Measurements from ENCODE around the gene IKZF1. TPM values are rescaled to one million over a fixed set of nuclear protein-coding genes. Genes with fewer than 3 reads are reported as not detected.

IKZF1 gene
- total and polyA plus RNA-seq, 9 of the 15 experiments (the other 6 are each of a cell fraction or from before 2014, with no cell fraction given), result 12.6 to 85.3 (median 44.7) TPM

DNA sequence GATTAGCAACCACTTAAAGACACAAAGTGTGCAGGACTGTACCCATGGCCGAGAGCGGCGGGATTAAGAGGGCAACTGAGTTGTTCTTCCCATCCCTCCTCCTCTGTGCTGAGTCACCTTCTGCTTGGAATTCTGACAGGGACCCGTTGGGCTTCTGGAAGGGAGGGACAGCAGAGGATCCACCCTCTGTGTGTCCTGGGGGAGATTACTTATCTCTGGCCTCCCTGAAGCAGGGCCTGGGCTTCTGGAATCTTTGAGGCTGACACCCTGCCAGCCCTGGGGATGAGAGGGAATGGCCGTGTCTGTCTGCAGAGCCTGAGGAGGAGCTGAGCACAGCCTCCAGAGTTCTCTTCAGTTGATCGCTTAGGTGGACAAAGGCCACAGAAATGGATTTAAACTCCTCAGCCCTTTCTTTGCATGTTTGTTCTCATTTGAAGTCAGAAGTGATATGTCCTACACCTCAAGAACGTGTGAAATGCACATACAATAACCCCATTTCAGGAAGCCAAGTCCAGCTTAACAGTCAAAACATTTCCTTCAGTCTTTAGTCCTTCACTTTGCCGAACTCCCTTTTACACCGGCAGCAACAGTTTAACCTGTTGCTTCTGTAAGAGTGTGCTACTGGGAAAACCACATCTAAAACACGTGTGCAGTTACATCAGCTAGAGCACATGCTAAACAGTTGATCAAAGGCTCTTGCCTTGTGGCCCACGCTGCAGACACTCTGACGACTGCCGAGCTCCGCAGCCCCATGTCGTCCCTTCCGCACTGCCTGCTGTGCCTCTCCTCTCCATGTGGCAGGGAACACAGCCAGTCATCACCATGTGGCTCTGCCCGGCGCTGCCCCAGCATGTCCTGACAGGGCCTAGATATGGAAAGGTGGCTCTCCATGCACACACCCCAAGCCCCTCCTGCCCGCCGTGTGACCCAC lies 55.7 kb downstream of the IKZF1 start (continued):
- TF ChIP-seq, protein P1, sequence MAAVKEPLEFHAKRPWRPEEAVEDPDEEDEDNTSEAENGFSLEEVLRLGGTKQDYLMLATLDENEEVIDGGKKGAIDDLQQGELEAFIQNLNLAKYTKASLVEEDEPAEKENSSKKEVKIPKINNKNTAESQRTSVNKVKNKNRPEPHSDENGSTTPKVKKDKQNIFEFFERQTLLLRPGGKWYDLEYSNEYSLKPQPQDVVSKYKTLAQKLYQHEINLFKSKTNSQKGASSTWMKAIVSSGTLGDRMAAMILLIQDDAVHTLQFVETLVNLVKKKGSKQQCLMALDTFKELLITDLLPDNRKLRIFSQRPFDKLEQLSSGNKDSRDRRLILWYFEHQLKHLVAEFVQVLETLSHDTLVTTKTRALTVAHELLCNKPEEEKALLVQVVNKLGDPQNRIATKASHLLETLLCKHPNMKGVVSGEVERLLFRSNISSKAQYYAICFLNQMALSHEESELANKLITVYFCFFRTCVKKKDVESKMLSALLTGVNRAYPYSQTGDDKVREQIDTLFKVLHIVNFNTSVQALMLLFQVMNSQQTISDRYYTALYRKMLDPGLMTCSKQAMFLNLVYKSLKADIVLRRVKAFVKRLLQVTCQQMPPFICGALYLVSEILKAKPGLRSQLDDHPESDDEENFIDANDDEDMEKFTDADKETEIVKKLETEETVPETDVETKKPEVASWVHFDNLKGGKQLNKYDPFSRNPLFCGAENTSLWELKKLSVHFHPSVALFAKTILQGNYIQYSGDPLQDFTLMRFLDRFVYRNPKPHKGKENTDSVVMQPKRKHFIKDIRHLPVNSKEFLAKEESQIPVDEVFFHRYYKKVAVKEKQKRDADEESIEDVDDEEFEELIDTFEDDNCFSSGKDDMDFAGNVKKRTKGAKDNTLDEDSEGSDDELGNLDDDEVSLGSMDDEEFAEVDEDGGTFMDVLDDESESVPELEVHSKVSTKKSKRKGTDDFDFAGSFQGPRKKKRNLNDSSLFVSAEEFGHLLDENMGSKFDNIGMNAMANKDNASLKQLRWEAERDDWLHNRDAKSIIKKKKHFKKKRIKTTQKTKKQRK (IDR thresholded peaks at IDR 0.05; ENCODE audit: borderline replicate concordance, low read depth, low read length), result no peak
- TF ChIP-seq HDGF (IDR thresholded peaks at IDR 0.05) (no peak), GABPB1 (CRISPR knock-in tag; IDR thresholded peaks at IDR 0.05) (no peak), BCOR (IDR thresholded peaks at IDR 0.05) (no peak), BRD4 (IDR thresholded peaks at IDR 0.05) (no peak), BCL6 (CRISPR knock-in tag; IDR thresholded peaks at IDR 0.05) (no peak), ZFPM2 (CRISPR knock-in tag; IDR thresholded peaks at IDR 0.05) (no peak), IFI16 (CRISPR knock-in tag; IDR thresholded peaks at IDR 0.05) (0 out of 2 replicates have a peak, but pooled peaks have one; percentile 44), ZNF436 (CRISPR knock-in tag; IDR thresholded peaks at IDR 0.05) (no peak), SMARCA4 (IDR thresholded peaks at IDR 0.05) (peak; percentile 74; the same call in 1 of the 2 replicates), CSDE1 (IDR thresholded peaks at IDR 0.05) (no peak), CBFA2T3 (IDR thresholded peaks at IDR 0.05) (peak; percentile 90)
- TF ChIP-seq, protein P2, sequence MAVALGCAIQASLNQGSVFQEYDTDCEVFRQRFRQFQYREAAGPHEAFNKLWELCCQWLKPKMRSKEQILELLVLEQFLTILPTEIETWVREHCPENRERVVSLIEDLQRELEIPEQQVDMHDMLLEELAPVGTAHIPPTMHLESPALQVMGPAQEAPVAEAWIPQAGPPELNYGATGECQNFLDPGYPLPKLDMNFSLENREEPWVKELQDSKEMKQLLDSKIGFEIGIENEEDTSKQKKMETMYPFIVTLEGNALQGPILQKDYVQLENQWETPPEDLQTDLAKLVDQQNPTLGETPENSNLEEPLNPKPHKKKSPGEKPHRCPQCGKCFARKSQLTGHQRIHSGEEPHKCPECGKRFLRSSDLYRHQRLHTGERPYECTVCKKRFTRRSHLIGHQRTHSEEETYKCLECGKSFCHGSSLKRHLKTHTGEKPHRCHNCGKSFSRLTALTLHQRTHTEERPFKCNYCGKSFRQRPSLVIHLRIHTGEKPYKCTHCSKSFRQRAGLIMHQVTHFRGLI (CRISPR knock-in tag; IDR thresholded peaks at IDR 0.05), result no peak
- TF ChIP-seq, protein P3, sequence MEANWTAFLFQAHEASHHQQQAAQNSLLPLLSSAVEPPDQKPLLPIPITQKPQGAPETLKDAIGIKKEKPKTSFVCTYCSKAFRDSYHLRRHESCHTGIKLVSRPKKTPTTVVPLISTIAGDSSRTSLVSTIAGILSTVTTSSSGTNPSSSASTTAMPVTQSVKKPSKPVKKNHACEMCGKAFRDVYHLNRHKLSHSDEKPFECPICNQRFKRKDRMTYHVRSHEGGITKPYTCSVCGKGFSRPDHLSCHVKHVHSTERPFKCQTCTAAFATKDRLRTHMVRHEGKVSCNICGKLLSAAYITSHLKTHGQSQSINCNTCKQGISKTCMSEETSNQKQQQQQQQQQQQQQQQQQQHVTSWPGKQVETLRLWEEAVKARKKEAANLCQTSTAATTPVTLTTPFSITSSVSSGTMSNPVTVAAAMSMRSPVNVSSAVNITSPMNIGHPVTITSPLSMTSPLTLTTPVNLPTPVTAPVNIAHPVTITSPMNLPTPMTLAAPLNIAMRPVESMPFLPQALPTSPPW (CRISPR knock-in tag; IDR thresholded peaks at IDR 0.05), result no peak
- TF ChIP-seq, protein P4, sequence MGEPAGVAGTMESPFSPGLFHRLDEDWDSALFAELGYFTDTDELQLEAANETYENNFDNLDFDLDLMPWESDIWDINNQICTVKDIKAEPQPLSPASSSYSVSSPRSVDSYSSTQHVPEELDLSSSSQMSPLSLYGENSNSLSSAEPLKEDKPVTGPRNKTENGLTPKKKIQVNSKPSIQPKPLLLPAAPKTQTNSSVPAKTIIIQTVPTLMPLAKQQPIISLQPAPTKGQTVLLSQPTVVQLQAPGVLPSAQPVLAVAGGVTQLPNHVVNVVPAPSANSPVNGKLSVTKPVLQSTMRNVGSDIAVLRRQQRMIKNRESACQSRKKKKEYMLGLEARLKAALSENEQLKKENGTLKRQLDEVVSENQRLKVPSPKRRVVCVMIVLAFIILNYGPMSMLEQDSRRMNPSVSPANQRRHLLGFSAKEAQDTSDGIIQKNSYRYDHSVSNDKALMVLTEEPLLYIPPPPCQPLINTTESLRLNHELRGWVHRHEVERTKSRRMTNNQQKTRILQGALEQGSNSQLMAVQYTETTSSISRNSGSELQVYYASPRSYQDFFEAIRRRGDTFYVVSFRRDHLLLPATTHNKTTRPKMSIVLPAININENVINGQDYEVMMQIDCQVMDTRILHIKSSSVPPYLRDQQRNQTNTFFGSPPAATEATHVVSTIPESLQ (CRISPR knock-in tag; IDR thresholded peaks at IDR 0.05), result no peak
- TF ChIP-seq, protein P5, sequence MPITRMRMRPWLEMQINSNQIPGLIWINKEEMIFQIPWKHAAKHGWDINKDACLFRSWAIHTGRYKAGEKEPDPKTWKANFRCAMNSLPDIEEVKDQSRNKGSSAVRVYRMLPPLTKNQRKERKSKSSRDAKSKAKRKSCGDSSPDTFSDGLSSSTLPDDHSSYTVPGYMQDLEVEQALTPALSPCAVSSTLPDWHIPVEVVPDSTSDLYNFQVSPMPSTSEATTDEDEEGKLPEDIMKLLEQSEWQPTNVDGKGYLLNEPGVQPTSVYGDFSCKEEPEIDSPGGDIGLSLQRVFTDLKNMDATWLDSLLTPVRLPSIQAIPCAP (CRISPR knock-in tag; IDR thresholded peaks at IDR 0.05; ENCODE audit: borderline replicate concordance), result 0 out of 2 replicates have a peak, but pooled peaks have one; percentile 37
- TF ChIP-seq, protein P6, sequence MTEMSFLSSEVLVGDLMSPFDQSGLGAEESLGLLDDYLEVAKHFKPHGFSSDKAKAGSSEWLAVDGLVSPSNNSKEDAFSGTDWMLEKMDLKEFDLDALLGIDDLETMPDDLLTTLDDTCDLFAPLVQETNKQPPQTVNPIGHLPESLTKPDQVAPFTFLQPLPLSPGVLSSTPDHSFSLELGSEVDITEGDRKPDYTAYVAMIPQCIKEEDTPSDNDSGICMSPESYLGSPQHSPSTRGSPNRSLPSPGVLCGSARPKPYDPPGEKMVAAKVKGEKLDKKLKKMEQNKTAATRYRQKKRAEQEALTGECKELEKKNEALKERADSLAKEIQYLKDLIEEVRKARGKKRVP (CRISPR knock-in tag; IDR thresholded peaks at IDR 0.05), result peak; percentile 85
